GM18505 (cell line): Measurements from ENCODE around the gene TRAPPC12.

ENCODE experiments used
- ATAC-seq: cut with Tn5 transposase; IDR thresholded peaks from one replicate; pipeline ENCODE4 v1.9.1; 2021; ENCODE audit not compliant: unreplicated experiment
- POLR2A ChIP-seq: IDR thresholded peaks from 4 replicates; pipeline ENCODE4 v1.6.1; 2011; ENCODE audit warnings: borderline replicate concordance; ENCODE audit not compliant: insufficient read depth, insufficient read length; ENCODE audit errors: extremely low read depth

TRAPPC12 gene

GRCh38 chr2:3387011-3387410 is 7.5 kb downstream of the TRAPPC12 start:
- no peak for TF ChIP-seq POLR2A
- no peak for ATAC-seq

DNA sequence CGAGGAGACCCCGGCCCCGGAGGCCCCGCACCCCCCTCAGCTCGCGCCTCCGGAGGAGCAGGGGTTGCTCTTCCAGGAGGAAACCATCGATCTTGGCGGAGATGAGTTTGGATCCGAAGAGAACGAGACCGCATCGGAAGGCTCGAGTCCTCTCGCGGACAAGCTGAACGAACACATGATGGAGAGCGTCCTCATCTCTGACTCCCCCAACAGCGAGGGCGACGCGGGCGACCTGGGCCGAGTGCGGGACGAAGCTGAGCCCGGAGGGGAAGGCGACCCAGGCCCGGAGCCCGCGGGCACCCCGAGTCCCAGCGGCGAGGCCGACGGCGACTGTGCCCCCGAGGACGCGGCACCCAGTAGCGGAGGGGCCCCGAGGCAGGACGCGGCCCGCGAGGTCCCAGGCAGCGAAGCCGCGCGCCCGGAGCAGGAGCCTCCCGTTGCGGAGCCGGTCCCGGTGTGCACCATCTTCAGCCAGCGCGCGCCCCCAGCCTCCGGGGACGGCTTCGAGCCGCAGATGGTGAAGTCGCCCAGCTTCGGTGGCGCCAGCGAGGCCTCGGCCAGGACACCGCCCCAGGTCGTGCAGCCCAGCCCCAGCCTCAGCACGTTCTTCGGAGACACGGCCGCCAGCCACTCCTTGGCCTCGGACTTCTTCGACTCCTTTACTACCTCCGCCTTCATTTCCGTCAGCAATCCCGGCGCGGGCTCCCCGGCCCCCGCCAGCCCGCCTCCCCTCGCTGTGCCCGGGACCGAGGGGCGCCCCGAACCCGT is 8.3 kb downstream of the TRAPPC12 start:
- TF ChIP-seq POLR2A = no peak

DNA sequence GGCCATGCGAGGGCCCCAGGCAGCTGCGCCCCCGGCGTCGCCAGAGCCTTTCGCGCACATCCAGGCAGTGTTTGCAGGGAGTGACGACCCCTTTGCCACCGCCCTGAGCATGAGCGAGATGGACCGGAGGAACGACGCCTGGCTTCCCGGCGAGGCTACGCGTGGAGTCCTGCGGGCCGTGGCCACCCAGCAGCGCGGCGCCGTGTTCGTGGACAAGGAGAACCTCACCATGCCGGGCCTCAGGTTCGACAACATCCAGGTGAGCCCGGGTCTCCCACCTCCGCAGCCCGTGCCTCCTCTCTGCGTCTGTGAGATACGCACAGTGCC is 8.9 kb downstream of the TRAPPC12 start:
- ATAC-seq = no peak
- no peak for TF ChIP-seq POLR2A

More for the DNA sequence above, 8.3 kb downstream of the TRAPPC12 start:
- ATAC-seq = no peak

DNA sequence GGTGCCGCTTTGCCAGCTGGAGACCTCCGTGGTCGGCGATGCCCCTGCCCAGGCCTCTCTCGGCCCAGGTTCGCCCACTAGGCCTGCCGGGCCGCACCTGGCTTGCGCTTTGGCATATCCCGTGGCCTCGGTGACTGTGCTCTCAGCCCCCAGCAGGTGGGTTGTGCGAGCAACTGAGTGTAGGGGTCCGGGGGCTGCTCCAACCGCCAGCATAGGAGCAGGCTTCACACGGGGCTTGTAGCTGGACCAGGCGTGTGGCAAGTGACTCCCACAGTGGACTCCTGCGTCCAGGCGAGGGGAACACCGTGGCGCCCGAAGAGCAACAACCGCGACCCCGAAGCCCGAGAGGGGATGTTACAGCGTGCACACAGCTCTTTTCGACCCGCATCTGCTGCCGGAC is 9.7 kb downstream of the TRAPPC12 start:
- no peak for ATAC-seq
- no peak for TF ChIP-seq POLR2A

DNA sequence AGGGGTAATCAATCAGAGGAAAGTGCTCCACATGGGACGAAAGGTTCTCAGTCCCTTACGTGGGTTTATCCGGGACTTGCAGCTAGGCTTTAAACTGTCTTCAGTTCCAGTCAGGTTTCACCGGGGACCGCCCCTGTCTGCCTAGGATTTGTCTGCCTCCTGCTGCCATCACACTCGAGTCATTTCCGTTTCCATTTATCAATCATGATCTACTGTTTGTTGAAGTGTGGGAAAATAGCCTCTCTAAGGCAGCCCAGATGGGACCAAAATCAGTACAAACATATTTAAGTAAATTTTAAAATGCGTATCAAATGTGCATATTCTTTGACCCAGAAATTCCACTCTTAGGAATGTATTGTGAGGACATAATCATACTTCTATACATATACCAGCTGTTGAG is 10.5 kb downstream of the TRAPPC12 start:
- ATAC-seq = no peak
- TF ChIP-seq POLR2A = no peak

DNA sequence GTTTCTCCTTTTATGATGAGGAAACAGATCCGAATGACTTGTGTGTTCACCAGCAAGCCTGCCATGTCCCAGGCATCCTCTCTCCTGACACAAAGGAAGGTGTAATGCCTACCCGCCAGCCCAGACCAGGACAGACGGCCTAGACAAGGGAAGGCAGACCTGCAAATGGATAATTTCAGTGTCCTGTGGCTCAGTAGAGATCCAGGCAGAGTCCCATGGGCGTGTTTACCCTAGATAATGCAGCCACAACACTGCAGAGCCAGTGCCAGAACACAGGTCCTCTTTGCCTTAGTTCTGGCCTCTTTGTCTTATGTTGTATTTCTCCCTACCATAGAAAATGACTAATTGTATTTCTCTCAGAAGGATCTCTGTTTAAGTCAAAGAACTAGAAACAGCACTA is 12.7 kb downstream of the TRAPPC12 start:
- no peak for ATAC-seq
- no peak for TF ChIP-seq POLR2A

- TF ChIP-seq POLR2A = no peak
- ATAC-seq = no peak
These were observed 17.5 kb downstream of the TRAPPC12 start for GRCh38 chr2:3396920-3397559.

- ATAC-seq = no peak
- TF ChIP-seq POLR2A = no peak
These were observed 19.4 kb downstream of the TRAPPC12 start for GRCh38 chr2:3398857-3399256.

GRCh38 chr2:3399381-3399780 is 19.9 kb downstream of the TRAPPC12 start:
- ATAC-seq = no peak
- TF ChIP-seq POLR2A = no peak

DNA sequence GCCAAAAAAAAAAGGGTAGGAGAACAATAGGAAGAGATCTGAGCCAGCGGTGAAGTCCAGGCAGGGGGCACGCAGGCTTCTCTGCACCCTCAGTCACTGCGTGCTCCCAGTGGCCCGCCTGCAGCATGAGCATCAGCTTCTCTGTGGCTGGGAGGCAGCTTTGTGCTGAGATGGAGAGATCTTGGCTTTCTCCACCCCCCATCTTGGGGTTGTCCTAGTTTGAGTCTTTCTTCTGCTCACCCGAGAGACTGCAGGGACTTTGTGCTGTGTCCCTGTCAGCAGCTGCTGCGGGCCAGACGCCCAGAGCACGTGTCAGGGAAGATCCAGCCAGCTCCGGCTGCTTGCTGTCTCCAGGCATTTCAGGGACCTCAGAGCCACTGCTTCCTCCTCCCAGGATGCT is 20.3 kb downstream of the TRAPPC12 start:
- no peak for ATAC-seq
- TF ChIP-seq POLR2A = no peak

- peak; percentile 99 for ATAC-seq
- no peak for TF ChIP-seq POLR2A
These were observed 24.3 kb downstream of the TRAPPC12 start for GRCh38 chr2:3403587-3404334.

DNA sequence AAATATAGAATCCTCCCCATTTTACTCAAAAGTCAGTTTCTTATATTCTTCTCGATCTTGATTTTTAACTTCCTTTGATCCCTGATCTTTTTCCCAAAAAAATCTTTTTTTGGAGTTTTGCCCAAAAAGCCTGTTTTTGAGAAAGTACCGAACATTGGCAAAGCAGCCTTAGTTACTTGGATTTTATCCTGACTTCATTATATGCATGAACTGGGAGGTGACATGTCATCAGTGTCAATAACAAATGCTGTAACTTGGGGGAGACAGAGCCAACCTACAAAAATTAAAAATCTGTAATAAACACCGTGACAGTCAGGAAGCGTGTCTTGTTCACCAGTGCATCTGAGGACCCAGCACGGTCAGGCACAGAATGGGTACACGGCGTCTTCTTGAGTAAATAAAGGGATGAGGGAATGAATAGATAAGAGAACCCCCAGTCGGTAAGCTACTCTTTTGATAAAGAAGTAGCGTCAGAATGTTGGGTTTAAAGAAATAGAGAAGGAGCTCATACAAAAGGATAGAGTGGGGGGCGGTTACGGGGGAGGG is 24.9 kb downstream of the TRAPPC12 start:
- no peak for TF ChIP-seq POLR2A
- ATAC-seq = no peak

- no peak for TF ChIP-seq POLR2A
- no peak for ATAC-seq
These were observed 25.8 kb downstream of the TRAPPC12 start for GRCh38 chr2:3405307-3405706.
